ENCODE measurements around the gene SACM1L.
"Not testable (repeated sequence)": the region's sequence is repeated elsewhere in the genome, so short reads cannot be mapped to it uniquely, and the experiment has no call there.

Gene SACM1L

GRCh38 chr3:45681221-45681620 is 8.0 kb upstream of the SACM1L start:
- Histone ChIP-seq H3K4me1 (ENCODE audit: control insufficient read depth in 2 of 2, insufficient read depth in 2 of 2, low read length in 2 of 2) (peaks cover 0 to 7% of the 10 kb centered on the region in 2 donors), H3K36me3 (ENCODE audit: control insufficient read depth in 2 of 2, insufficient read depth in 2 of 2, low read length in 2 of 2) (peaks cover 28 to 41% of the 10 kb centered on the region in 2 donors), H3K9me3 (ENCODE audit: control insufficient read depth in 2 of 2, low read length in 2 of 2) (no peaks in the 10 kb centered on the region), H3K27me3 (ENCODE audit: control insufficient read depth in 2 of 2, insufficient read depth in 2 of 2, low read length in 2 of 2) (no peaks in the 10 kb centered on the region), H3K27ac (ENCODE audit: low read depth in 2 of 2, low read length in 2 of 2) (no peak overlapping the region), H3K9ac (ENCODE audit: low read depth in 1 of 2, low read length in 2 of 2) (no peak overlapping the region), H3K4me3 (ENCODE audit: low read length in 2 of 2) (no peak overlapping the region)

GRCh38 chr3:45681846-45682245 is 7.3 kb upstream of the SACM1L start:
- H3K4me1 ChIP-seq (ENCODE audit: control insufficient read depth in 2 of 2, insufficient read depth in 2 of 2, low read length in 2 of 2) = peaks cover 0 to 7% of the 10 kb centered on the region in 2 donors
- H3K27me3 ChIP-seq (ENCODE audit: control insufficient read depth in 2 of 2, insufficient read depth in 2 of 2, low read length in 2 of 2) = no peaks in the 10 kb centered on the region
- H3K36me3 ChIP-seq (ENCODE audit: control insufficient read depth in 2 of 2, insufficient read depth in 2 of 2, low read length in 2 of 2) = peaks cover 25 to 36% of the 10 kb centered on the region in 2 donors
- H3K4me3 ChIP-seq (ENCODE audit: low read length in 2 of 2) = no peak overlapping the region
- H3K9ac ChIP-seq (ENCODE audit: low read depth in 1 of 2, low read length in 2 of 2) = no peak overlapping the region
- no peaks in the 10 kb centered on the region for H3K9me3 ChIP-seq (ENCODE audit: control insufficient read depth in 2 of 2, low read length in 2 of 2)
- no peak overlapping the region for H3K27ac ChIP-seq (ENCODE audit: low read depth in 2 of 2, low read length in 2 of 2)

GRCh38 chr3:45682311-45682710 is 6.9 kb upstream of the SACM1L start:
- Histone ChIP-seq H3K36me3 (ENCODE audit: control insufficient read depth in 2 of 2, insufficient read depth in 2 of 2, low read length in 2 of 2) (peaks cover 20 to 31% of the 10 kb centered on the region in 2 donors), H3K9ac (ENCODE audit: low read depth in 1 of 2, low read length in 2 of 2) (no peak overlapping the region), H3K4me3 (ENCODE audit: low read length in 2 of 2) (no peak overlapping the region), H3K27ac (ENCODE audit: low read depth in 2 of 2, low read length in 2 of 2) (no peak overlapping the region), H3K4me1 (ENCODE audit: control insufficient read depth in 2 of 2, insufficient read depth in 2 of 2, low read length in 2 of 2) (peaks cover 0 to 3% of the 10 kb centered on the region in 2 donors), H3K27me3 (ENCODE audit: control insufficient read depth in 2 of 2, insufficient read depth in 2 of 2, low read length in 2 of 2) (no peaks in the 10 kb centered on the region), H3K9me3 (ENCODE audit: control insufficient read depth in 2 of 2, low read length in 2 of 2) (no peaks in the 10 kb centered on the region)

GRCh38 chr3:45682786-45683185 is 6.4 kb upstream of the SACM1L start:
- H3K4me1 ChIP-seq (ENCODE audit: control insufficient read depth in 2 of 2, insufficient read depth in 2 of 2, low read length in 2 of 2) = no peaks in the 10 kb centered on the region
- H3K9ac ChIP-seq (ENCODE audit: low read depth in 1 of 2, low read length in 2 of 2) = no peak overlapping the region
- peaks cover 16 to 27% of the 10 kb centered on the region in 2 donors for H3K36me3 ChIP-seq (ENCODE audit: control insufficient read depth in 2 of 2, insufficient read depth in 2 of 2, low read length in 2 of 2)
- H3K9me3 ChIP-seq (ENCODE audit: control insufficient read depth in 2 of 2, low read length in 2 of 2) = no peaks in the 10 kb centered on the region
- H3K4me3 ChIP-seq (ENCODE audit: low read length in 2 of 2) = no peak overlapping the region
- no peaks in the 10 kb centered on the region for H3K27me3 ChIP-seq (ENCODE audit: control insufficient read depth in 2 of 2, insufficient read depth in 2 of 2, low read length in 2 of 2)
- no peak overlapping the region for H3K27ac ChIP-seq (ENCODE audit: low read depth in 2 of 2, low read length in 2 of 2)

- Histone ChIP-seq H3K9me3 (ENCODE audit: control insufficient read depth in 2 of 2, low read length in 2 of 2) (no peaks in the 10 kb centered on the region), H3K4me1 (ENCODE audit: control insufficient read depth in 2 of 2, insufficient read depth in 2 of 2, low read length in 2 of 2) (peaks cover 6 to 7% of the 10 kb centered on the region in 2 donors), H3K27me3 (ENCODE audit: control insufficient read depth in 2 of 2, insufficient read depth in 2 of 2, low read length in 2 of 2) (no peaks in the 10 kb centered on the region), H3K9ac (ENCODE audit: low read depth in 1 of 2, low read length in 2 of 2) (no peak overlapping the region), H3K4me3 (ENCODE audit: low read length in 2 of 2) (no peak overlapping the region), H3K27ac (ENCODE audit: low read depth in 2 of 2, low read length in 2 of 2) (no peak overlapping the region), H3K36me3 (ENCODE audit: control insufficient read depth in 2 of 2, insufficient read depth in 2 of 2, low read length in 2 of 2) (peaks cover 7 to 18% of the 10 kb centered on the region in 2 donors)
These were observed 5.5 kb upstream of the SACM1L start for GRCh38 chr3:45683417-45684326.

- Histone ChIP-seq H3K9me3 (ENCODE audit: control insufficient read depth in 2 of 2, low read length in 2 of 2) (no peaks in the 10 kb centered on the region), H3K27ac (ENCODE audit: low read depth in 2 of 2, low read length in 2 of 2) (no peak overlapping the region), H3K4me3 (ENCODE audit: low read length in 2 of 2) (no peak overlapping the region), H3K9ac (ENCODE audit: low read depth in 1 of 2, low read length in 2 of 2) (no peak overlapping the region), H3K36me3 (ENCODE audit: control insufficient read depth in 2 of 2, insufficient read depth in 2 of 2, low read length in 2 of 2) (peaks cover 5 to 12% of the 10 kb centered on the region in 2 donors), H3K4me1 (ENCODE audit: control insufficient read depth in 2 of 2, insufficient read depth in 2 of 2, low read length in 2 of 2) (peaks cover 6 to 7% of the 10 kb centered on the region in 2 donors), H3K27me3 (ENCODE audit: control insufficient read depth in 2 of 2, insufficient read depth in 2 of 2, low read length in 2 of 2) (no peaks in the 10 kb centered on the region)
These were observed 4.8 kb upstream of the SACM1L start for GRCh38 chr3:45684327-45684892.

- H3K36me3 ChIP-seq (ENCODE audit: control insufficient read depth in 2 of 2, insufficient read depth in 2 of 2, low read length in 2 of 2); H3K4me3 ChIP-seq (ENCODE audit: low read length in 2 of 2); H3K27me3 ChIP-seq (ENCODE audit: control insufficient read depth in 2 of 2, insufficient read depth in 2 of 2, low read length in 2 of 2); H3K9me3 ChIP-seq (ENCODE audit: control insufficient read depth in 2 of 2, low read length in 2 of 2); H3K27ac ChIP-seq (ENCODE audit: low read depth in 2 of 2, low read length in 2 of 2); H3K9ac ChIP-seq (ENCODE audit: low read depth in 1 of 2, low read length in 2 of 2): not testable (repeated sequence)
- H3K4me1 ChIP-seq (ENCODE audit: control insufficient read depth in 2 of 2, insufficient read depth in 2 of 2, low read length in 2 of 2) = peaks cover 10 to 15% of the 10 kb centered on the region in 2 donors
These were observed 3.5 kb upstream of the SACM1L start for GRCh38 chr3:45685722-45686121.

- Histone ChIP-seq H3K27me3 (ENCODE audit: control insufficient read depth in 2 of 2, insufficient read depth in 2 of 2, low read length in 2 of 2) (no peaks in the 10 kb centered on the region), H3K4me3 (ENCODE audit: low read length in 2 of 2) (no peak overlapping the region), H3K4me1 (ENCODE audit: control insufficient read depth in 2 of 2, insufficient read depth in 2 of 2, low read length in 2 of 2) (peaks cover 21 to 27% of the 10 kb centered on the region in 2 donors), H3K9ac (ENCODE audit: low read depth in 1 of 2, low read length in 2 of 2) (no peak overlapping the region), H3K9me3 (ENCODE audit: control insufficient read depth in 2 of 2, low read length in 2 of 2) (no peaks in the 10 kb centered on the region), H3K27ac (ENCODE audit: low read depth in 2 of 2, low read length in 2 of 2) (no peak overlapping the region), H3K36me3 (ENCODE audit: control insufficient read depth in 2 of 2, insufficient read depth in 2 of 2, low read length in 2 of 2) (peaks cover 3 to 8% of the 10 kb centered on the region in 2 donors)
These were observed 2.3 kb upstream of the SACM1L start for GRCh38 chr3:45686850-45687249.

GRCh38 chr3:45687828-45688193 is 1.4 kb upstream of the SACM1L start:
- Histone ChIP-seq H3K27me3 (ENCODE audit: control insufficient read depth in 2 of 2, insufficient read depth in 2 of 2, low read length in 2 of 2) (no peaks in the 10 kb centered on the region), H3K4me3 (ENCODE audit: low read length in 2 of 2) (peak overlapping the region in 1 of 2 donors; percentile 88), H3K9me3 (ENCODE audit: control insufficient read depth in 2 of 2, low read length in 2 of 2) (no peaks in the 10 kb centered on the region), H3K36me3 (ENCODE audit: control insufficient read depth in 2 of 2, insufficient read depth in 2 of 2, low read length in 2 of 2) (peaks cover 7 to 8% of the 10 kb centered on the region in 2 donors), H3K9ac (ENCODE audit: low read depth in 1 of 2, low read length in 2 of 2) (no peak overlapping the region), H3K27ac (ENCODE audit: low read depth in 2 of 2, low read length in 2 of 2) (no peak overlapping the region), H3K4me1 (ENCODE audit: control insufficient read depth in 2 of 2, insufficient read depth in 2 of 2, low read length in 2 of 2) (peaks cover 25 to 28% of the 10 kb centered on the region in 2 donors)

- Histone ChIP-seq H3K36me3 (ENCODE audit: control insufficient read depth in 2 of 2, insufficient read depth in 2 of 2, low read length in 2 of 2) (peaks cover 6 to 11% of the 10 kb centered on the region in 2 donors), H3K9ac (ENCODE audit: low read depth in 1 of 2, low read length in 2 of 2) (peak overlapping the region; percentile 57 to 60), H3K4me1 (ENCODE audit: control insufficient read depth in 2 of 2, insufficient read depth in 2 of 2, low read length in 2 of 2) (peaks cover 25 to 32% of the 10 kb centered on the region in 2 donors), H3K27me3 (ENCODE audit: control insufficient read depth in 2 of 2, insufficient read depth in 2 of 2, low read length in 2 of 2) (no peaks in the 10 kb centered on the region), H3K4me3 (ENCODE audit: low read length in 2 of 2) (peak overlapping the region; percentile 88 to 91), H3K27ac (ENCODE audit: low read depth in 2 of 2, low read length in 2 of 2) (peak overlapping the region; percentile 91 to 93), H3K9me3 (ENCODE audit: control insufficient read depth in 2 of 2, low read length in 2 of 2) (no peaks in the 10 kb centered on the region)
These were observed 858 bp upstream of the SACM1L start for GRCh38 chr3:45688194-45688881.
